Superior temporal gyrus (tissue), 1 donor: ENCODE data around the gene MEPCE.
A peak's percentile ranks its signal among the peaks of the same experiment; 100 is the strongest.

Experiments used
- DNase-seq: peaks from one replicate; pipeline ENCODE4 v3.0.0-alpha.2; 2016; ENCODE audit errors: extremely low spot score

MEPCE gene

GRCh38 chr7:100464791-100465190 is 35.2 kb downstream of the MEPCE start:
- no peak for DNase-seq

GRCh38 chr7:100465299-100465698 is 35.7 kb downstream of the MEPCE start:
- no peak for DNase-seq

- peak; percentile 94 for DNase-seq
Measured at GRCh38 chr7:100465702-100466311, 36.2 kb downstream of the MEPCE start.

GRCh38 chr7:100466653-100467605 is 37.3 kb downstream of the MEPCE start:
- DNase-seq, result peak; percentile 14

GRCh38 chr7:100467638-100468373 is 38.2 kb downstream of the MEPCE start:
- DNase-seq, result peak; percentile 94

GRCh38 chr7:100469227-100470044 is 39.8 kb downstream of the MEPCE start:
- peak; percentile 92 for DNase-seq

- no peak for DNase-seq
Measured at GRCh38 chr7:100471021-100471420, 41.4 kb downstream of the MEPCE start.

GRCh38 chr7:100472121-100472851 is 42.7 kb downstream of the MEPCE start:
- no peak for DNase-seq

GRCh38 chr7:100472854-100473499 is 43.3 kb downstream of the MEPCE start:
- no peak for DNase-seq

- DNase-seq, result no peak
Measured at GRCh38 chr7:100475549-100475948, 45.9 kb downstream of the MEPCE start.

- DNase-seq, result no peak
Measured at GRCh38 chr7:100476101-100476780, 46.6 kb downstream of the MEPCE start.

- DNase-seq, result no peak
Measured at GRCh38 chr7:100476903-100477870, 47.6 kb downstream of the MEPCE start.

- DNase-seq, result no peak
Measured at GRCh38 chr7:100477871-100478267, 48.2 kb downstream of the MEPCE start.

GRCh38 chr7:100478958-100479660 is 49.5 kb downstream of the MEPCE start, which contains the start of gene TSC22D4:
TSS of gene TSC22D4 (minus strand) at chr7:100479214. CDS start at chr7:100478038, 1,176 bp downstream.
- DNase-seq, result peak; percentile 92

GRCh38 chr7:100481466-100481865 is 51.8 kb downstream of the MEPCE start:
- no peak for DNase-seq

GRCh38 chr7:100482728-100483089 is 53.1 kb downstream of the MEPCE start:
- no peak for DNase-seq

GRCh38 chr7:100483090-100483721 is 53.6 kb downstream of the MEPCE start:
- peak; percentile 39 for DNase-seq
